Cardiac muscle cell (in vitro differentiated cells and primary cell): ENCODE data around the gene PROSER2. TPM values are rescaled to one million over a fixed set of nuclear protein-coding genes. Genes with fewer than 3 reads are reported as not detected.

Experiments used
- DNase-seq, 2 donors: peaks; one replicate each; pipeline versions ENCODE4 v3.0.0 to v3.0.0-alpha.2; 2010 to 2017; ENCODE audit warnings: low read depth in 1 of 2, low spot score in 1 of 2
- H3K27ac ChIP-seq: fragments of 200-600 bp; sonication (generic); 2 replicates; pipeline ENCODE4 v1.5.1; 2016
- H3K27me3 ChIP-seq: fragments of 200-600 bp; sonication (generic); 2 replicates; pipeline ENCODE4 v1.6.0; 2016; ENCODE audit warnings: control low read depth
- H3K36me3 ChIP-seq: fragments of 200-600 bp; sonication (generic); 2 replicates; pipeline ENCODE4 v1.5.1; 2016; ENCODE audit warnings: control low read depth
- H3K4me1 ChIP-seq: fragments of 200-600 bp; sonication (generic); 2 replicates; pipeline ENCODE4 v1.8.1; 2017; ENCODE audit warnings: low read depth, mild to moderate bottlenecking, mixed run types
- H3K4me3 ChIP-seq: fragments of 200-600 bp; sonication (generic); 2 replicates; pipeline ENCODE4 v1.5.1; 2016; ENCODE audit warnings: mild to moderate bottlenecking
- H3K9me3 ChIP-seq: fragments of 200-600 bp; sonication (generic); 2 replicates; pipeline ENCODE4 v1.5.1; 2017; ENCODE audit warnings: low read depth, mild to moderate bottlenecking, control low read depth
- CTCF ChIP-seq: IDR thresholded peaks from 2 replicates; pipeline ENCODE4 v1.5.1; 2012; ENCODE audit warnings: low read depth, mild to moderate bottlenecking, low read length
- polyA plus RNA-seq: library from polyadenylated mRNA; unstranded; fragments of >200 nt; fragmentation: Nextera tagmentation; extraction: Ambion mirVana; gene quantifications from 2 replicates; pipeline ENCODE4 v1.2.1, GENCODE V29; 2016
- total RNA-seq: library from RNA; depleted of rRNA; stranded (reverse); fragments of >200 nt; gene quantifications from 2 replicates; pipeline ENCODE4 v1.2.3, GENCODE V29; 2016

Gene PROSER2
- total and polyA plus RNA-seq, 2 experiments from 2014 or later = 11.4 to 20.7 TPM

GRCh38 chr10:11874568-11875493 is 51.7 kb downstream of the PROSER2 start:
- peak; percentile 19 for TF ChIP-seq CTCF
- Histone ChIP-seq H3K4me3 (no peak overlapping the region), H3K36me3 (no peaks in the 10 kb centered on the region), H3K4me1 (peaks cover 60% of the 10 kb centered on the region), H3K9me3 (no peaks in the 10 kb centered on the region), H3K27ac (peak overlapping the region; percentile 96), H3K27me3 (no peaks in the 10 kb centered on the region)
- DNase-seq = peak; percentile 92 to 96

DNA sequence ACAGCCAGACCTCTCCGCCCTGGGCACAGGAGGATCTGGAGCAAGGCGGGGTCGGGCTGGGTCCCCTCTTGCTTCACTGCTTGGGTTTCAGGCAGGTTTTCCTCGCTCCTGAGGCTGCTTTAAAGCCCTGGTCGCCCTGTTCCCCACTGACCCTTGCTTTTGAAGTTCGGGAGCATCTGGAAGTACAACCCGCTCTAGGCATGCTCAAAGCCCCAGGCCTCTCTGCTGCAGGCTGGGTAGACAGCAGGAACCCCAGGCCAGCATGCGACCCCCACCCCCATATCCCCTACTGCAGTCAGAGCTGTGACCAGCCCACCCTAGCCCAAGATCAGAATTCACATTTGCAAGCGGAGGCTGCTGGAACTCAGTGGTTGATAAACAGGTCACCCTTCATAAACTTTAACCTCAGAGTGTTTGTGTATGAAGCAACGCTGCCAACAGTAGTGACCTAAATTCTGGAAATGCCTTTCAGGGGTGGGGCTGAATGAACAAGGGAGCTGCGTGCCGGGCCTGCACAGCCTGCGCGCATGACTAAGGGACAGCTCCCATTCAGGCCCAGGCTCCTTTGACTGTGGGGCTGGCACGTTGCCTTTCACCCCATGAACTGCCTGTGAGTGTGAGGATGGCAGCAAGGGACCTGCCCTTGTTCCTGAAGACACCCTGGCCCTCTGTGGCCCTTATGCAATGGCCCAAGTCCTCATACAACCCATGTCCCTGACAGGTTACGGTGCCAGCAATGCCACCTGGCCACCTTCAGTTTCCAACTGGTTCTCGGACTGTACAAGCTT is 52.5 kb downstream of the PROSER2 start:
- TF ChIP-seq CTCF = no peak
- Histone ChIP-seq H3K9me3 (no peaks in the 10 kb centered on the region), H3K27me3 (no peaks in the 10 kb centered on the region), H3K27ac (peak overlapping the region; percentile 96), H3K4me1 (peaks cover 53% of the 10 kb centered on the region), H3K4me3 (no peak overlapping the region), H3K36me3 (no peaks in the 10 kb centered on the region)
- DNase-seq = peak in 1 of 2 donors; percentile 91

- H3K36me3 ChIP-seq = no peaks in the 10 kb centered on the region
- no peaks in the 10 kb centered on the region for H3K27me3 ChIP-seq
- H3K9me3 ChIP-seq = no peaks in the 10 kb centered on the region
- H3K27ac ChIP-seq = peak overlapping the region; percentile 96
- peaks cover 47% of the 10 kb centered on the region for H3K4me1 ChIP-seq
- TF ChIP-seq CTCF = no peak
- H3K4me3 ChIP-seq = no peak overlapping the region
- no peak for DNase-seq
These were observed 53.2 kb downstream of the PROSER2 start for GRCh38 chr10:11876324-11876723.

DNA sequence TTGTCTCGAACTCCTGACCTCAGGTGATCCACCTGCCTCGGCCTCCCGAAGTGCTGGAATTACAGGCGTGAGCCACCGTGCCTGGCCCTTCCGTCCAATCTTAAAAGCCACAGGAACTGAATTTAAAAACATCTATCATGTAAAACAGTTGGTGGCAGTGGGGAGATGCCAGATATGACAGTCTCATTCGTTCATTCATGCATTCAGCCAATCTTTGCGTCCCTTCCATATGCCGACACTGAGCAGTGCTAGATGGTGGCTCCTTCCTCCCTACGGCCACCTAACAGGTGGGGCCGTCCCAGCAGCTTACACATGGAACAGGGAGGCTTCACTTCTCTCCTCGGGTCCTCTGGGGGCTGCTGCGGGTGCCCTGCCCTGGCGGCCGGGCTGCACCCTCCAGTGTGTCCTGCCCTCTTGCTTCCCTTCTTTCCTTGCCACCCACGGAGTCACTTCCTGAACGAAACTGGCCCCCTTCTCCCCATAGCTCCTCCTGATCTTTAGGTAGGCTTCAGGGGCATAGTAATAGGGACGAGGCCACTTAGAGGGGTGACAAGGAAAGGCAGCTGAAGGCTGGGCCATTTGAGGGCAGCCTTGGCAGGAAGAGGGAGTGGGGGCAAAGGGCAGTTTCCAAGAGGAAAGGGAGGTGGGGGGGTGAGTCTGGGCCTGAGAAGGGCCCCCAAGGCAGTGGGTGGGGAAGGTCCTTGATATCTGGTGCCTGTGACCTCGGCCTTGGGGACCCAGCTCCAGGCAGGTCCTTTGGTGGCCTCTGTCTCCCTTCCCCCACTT is 53.8 kb downstream of the PROSER2 start:
- Histone ChIP-seq H3K27ac (no peak overlapping the region), H3K9me3 (no peaks in the 10 kb centered on the region)

More for the DNA sequence above, 53.8 kb downstream of the PROSER2 start:
- no peak for DNase-seq
- no peak for TF ChIP-seq CTCF
- Histone ChIP-seq H3K36me3 (no peaks in the 10 kb centered on the region), H3K4me1 (peaks cover 46% of the 10 kb centered on the region), H3K4me3 (no peak overlapping the region), H3K27me3 (no peaks in the 10 kb centered on the region)
